WTC11 (cell line): ENCODE data around the gene LINC00237. TPM values are rescaled to one million over a fixed set of nuclear protein-coding genes. Genes with fewer than 3 reads are reported as not detected.
A peak's percentile ranks its signal among the peaks of the same experiment; 100 is the strongest.

Source experiments
- ATAC-seq: fragments of 200-7000 bp; cut with Tn5 transposase; 2 replicates; pipeline ENCODE4 v1.10.0; 2021; ENCODE audit warnings: mild to moderate bottlenecking, moderate library complexity
- CTCF ChIA-PET: fragments of 300-600 bp; sonication (Branson Sonifier 250); formaldehyde crosslinking; loops from one replicate; lab custom pipeline; 2021; ENCODE audit warnings: antibody characterized with exemption; lab: Charles Lee
- POLR2A ChIA-PET: fragments of 350-600 bp; sonication (Branson Sonifier 250); formaldehyde crosslinking; loops from one replicate; lab custom pipeline; 2021; ENCODE audit warnings: antibody characterized with exemption; lab: Charles Lee
- DNase-seq: peaks from one replicate; pipeline ENCODE4 v3.0.0; 2021; ENCODE audit warnings: low spot score
- H3K27ac Mint-ChIP-seq: 2 replicates; pipeline ENCODE4 v1.8.0; 2021; ENCODE audit warnings: mixed read lengths
- H3K27me3 Mint-ChIP-seq: 2 replicates; pipeline ENCODE4 v1.8.0; 2021; ENCODE audit warnings: low read depth, mild to moderate bottlenecking, moderate library complexity, mixed read lengths
- H3K36me3 Mint-ChIP-seq: 2 replicates; pipeline ENCODE4 v1.8.0; 2021; ENCODE audit warnings: mixed read lengths
- H3K4me1 Mint-ChIP-seq: 2 replicates; pipeline ENCODE4 v1.8.0; 2022; ENCODE audit warnings: mixed read lengths
- H3K4me3 Mint-ChIP-seq: 2 replicates; pipeline ENCODE4 v1.8.0; 2021; ENCODE audit warnings: mild to moderate bottlenecking, moderate library complexity, mixed read lengths
- H3K9me3 Mint-ChIP-seq: 2 replicates; pipeline ENCODE4 v1.8.0; 2021; ENCODE audit warnings: mixed read lengths
- CBFB ChIP-seq: sonication (generic); formaldehyde crosslinking; IDR thresholded peaks from 2 replicates; pipeline ENCODE4 v1.8.1; 2022; ENCODE audit warnings: mild to moderate bottlenecking, low read depth, missing genetic modification reagents
- CREB1 ChIP-seq: sonication (generic); formaldehyde crosslinking; IDR thresholded peaks from 2 replicates; pipeline ENCODE4 v1.8.0; 2023; ENCODE audit warnings: mild to moderate bottlenecking, missing genetic modification reagents
- GABPB1 ChIP-seq: sonication (generic); formaldehyde crosslinking; IDR thresholded peaks from 2 replicates; pipeline ENCODE4 v1.8.1; 2023; ENCODE audit warnings: mild to moderate bottlenecking, missing genetic modification reagents
- GRHL2 ChIP-seq: fragments of 250-450 bp; sonication (Bioruptor Pico); IDR thresholded peaks from 2 replicates; pipeline ENCODE4 v1.8.0; 2022; ENCODE audit warnings: mild to moderate bottlenecking, moderate library complexity; ENCODE audit not compliant: insufficient replicate concordance, severe bottlenecking
- HMGA2 ChIP-seq: fragments of 250-450 bp; sonication (Bioruptor Pico); IDR thresholded peaks from 2 replicates; pipeline ENCODE4 v1.4.0; 2021; ENCODE audit warnings: mild to moderate bottlenecking, moderate library complexity
- JAZF1 ChIP-seq: fragments of 250-450 bp; sonication (Bioruptor Pico); IDR thresholded peaks from 2 replicates; pipeline ENCODE4 v1.9.0; 2021; ENCODE audit warnings: moderate library complexity, mild to moderate bottlenecking, inconsistent platforms
- MXD4 ChIP-seq: fragments of 250-450 bp; sonication (Bioruptor Pico); IDR thresholded peaks from 2 replicates; pipeline ENCODE4 v1.8.0; 2021; ENCODE audit warnings: mild to moderate bottlenecking, moderate library complexity, borderline replicate concordance
- MYBL2 ChIP-seq: sonication (generic); formaldehyde crosslinking; IDR thresholded peaks from 2 replicates; pipeline ENCODE4 v1.8.1; 2023; ENCODE audit warnings: mild to moderate bottlenecking, moderate library complexity, missing genetic modification reagents
- PRRX2 ChIP-seq: fragments of 250-450 bp; sonication (Bioruptor Pico); IDR thresholded peaks from 2 replicates; pipeline ENCODE4 v1.8.0; 2021; ENCODE audit warnings: mild to moderate bottlenecking
- TCF7 ChIP-seq: sonication (generic); formaldehyde crosslinking; IDR thresholded peaks from 2 replicates; pipeline ENCODE4 v1.8.0; 2022; ENCODE audit warnings: mild to moderate bottlenecking, low read depth, missing genetic modification reagents, moderate library complexity
- total RNA-seq: library from RNA; stranded (reverse); gene quantifications from 3 replicates; pipeline ENCODE4 v1.2.3, GENCODE V29; 2021
- TF ChIP-seq, protein P1 (sequence below): sonication (generic); formaldehyde crosslinking; IDR thresholded peaks from 2 replicates; pipeline ENCODE4 v1.8.0; 2022; ENCODE audit warnings: missing genetic modification reagents
- TF ChIP-seq, protein P2 (sequence below): sonication (generic); formaldehyde crosslinking; IDR thresholded peaks from 2 replicates; pipeline ENCODE4 v1.8.0; 2022; ENCODE audit warnings: mild to moderate bottlenecking, missing genetic modification reagents
- TF ChIP-seq, protein P3 (sequence below): fragments of 200-600 bp; IDR thresholded peaks from 2 replicates; pipeline ENCODE4 v1.8.0; 2022; ENCODE audit warnings: antibody characterized with exemption
- TF ChIP-seq, protein P4 (sequence below): fragments of 250-450 bp; sonication (Bioruptor Pico); IDR thresholded peaks from 2 replicates; pipeline ENCODE4 v1.8.0; 2021; ENCODE audit warnings: mild to moderate bottlenecking
- TF ChIP-seq, protein P5 (sequence below): sonication (generic); formaldehyde crosslinking; IDR thresholded peaks from 2 replicates; pipeline ENCODE4 v1.8.1; 2023; ENCODE audit warnings: mild to moderate bottlenecking, missing genetic modification reagents, borderline replicate concordance
- TF ChIP-seq, protein P6 (sequence below): fragments of 250-450 bp; sonication (Bioruptor Pico); IDR thresholded peaks from 2 replicates; pipeline ENCODE4 v2.1.2; 2022; ENCODE audit warnings: mild to moderate bottlenecking, moderate library complexity

The LINC00237 gene
- total RNA-seq, 1 experiment from 2014 or later, result 3.1 TPM

DNA sequence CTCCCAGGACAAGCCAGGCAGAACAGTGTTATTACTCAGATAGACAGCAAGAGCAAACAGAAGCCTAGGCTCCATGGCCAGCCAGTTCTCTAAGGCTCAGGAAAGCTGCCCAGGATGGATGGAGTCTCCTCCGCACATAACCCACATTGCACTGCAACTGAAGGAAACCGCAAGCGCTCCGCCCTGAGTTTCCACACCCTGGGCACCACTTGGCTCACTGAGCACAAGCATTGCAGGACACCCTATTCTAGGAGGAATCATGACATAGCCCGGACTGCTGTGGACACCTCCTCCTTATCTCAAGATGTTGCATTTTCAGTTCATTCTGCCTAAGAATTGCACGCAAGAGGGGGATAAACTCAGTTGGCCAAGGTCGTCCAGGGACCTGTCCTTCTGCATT lies 42.9 kb downstream of the LINC00237 start (continued):
- TF ChIP-seq, protein P1, sequence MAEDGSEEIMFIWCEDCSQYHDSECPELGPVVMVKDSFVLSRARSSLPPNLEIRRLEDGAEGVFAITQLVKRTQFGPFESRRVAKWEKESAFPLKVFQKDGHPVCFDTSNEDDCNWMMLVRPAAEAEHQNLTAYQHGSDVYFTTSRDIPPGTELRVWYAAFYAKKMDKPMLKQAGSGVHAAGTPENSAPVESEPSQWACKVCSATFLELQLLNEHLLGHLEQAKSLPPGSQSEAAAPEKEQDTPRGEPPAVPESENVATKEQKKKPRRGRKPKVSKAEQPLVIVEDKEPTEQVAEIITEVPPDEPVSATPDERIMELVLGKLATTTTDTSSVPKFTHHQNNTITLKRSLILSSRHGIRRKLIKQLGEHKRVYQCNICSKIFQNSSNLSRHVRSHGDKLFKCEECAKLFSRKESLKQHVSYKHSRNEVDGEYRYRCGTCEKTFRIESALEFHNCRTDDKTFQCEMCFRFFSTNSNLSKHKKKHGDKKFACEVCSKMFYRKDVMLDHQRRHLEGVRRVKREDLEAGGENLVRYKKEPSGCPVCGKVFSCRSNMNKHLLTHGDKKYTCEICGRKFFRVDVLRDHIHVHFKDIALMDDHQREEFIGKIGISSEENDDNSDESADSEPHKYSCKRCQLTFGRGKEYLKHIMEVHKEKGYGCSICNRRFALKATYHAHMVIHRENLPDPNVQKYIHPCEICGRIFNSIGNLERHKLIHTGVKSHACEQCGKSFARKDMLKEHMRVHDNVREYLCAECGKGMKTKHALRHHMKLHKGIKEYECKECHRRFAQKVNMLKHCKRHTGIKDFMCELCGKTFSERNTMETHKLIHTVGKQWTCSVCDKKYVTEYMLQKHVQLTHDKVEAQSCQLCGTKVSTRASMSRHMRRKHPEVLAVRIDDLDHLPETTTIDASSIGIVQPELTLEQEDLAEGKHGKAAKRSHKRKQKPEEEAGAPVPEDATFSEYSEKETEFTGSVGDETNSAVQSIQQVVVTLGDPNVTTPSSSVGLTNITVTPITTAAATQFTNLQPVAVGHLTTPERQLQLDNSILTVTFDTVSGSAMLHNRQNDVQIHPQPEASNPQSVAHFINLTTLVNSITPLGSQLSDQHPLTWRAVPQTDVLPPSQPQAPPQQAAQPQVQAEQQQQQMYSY (CRISPR knock-in tag), result no peak
- TF ChIP-seq, protein P2, sequence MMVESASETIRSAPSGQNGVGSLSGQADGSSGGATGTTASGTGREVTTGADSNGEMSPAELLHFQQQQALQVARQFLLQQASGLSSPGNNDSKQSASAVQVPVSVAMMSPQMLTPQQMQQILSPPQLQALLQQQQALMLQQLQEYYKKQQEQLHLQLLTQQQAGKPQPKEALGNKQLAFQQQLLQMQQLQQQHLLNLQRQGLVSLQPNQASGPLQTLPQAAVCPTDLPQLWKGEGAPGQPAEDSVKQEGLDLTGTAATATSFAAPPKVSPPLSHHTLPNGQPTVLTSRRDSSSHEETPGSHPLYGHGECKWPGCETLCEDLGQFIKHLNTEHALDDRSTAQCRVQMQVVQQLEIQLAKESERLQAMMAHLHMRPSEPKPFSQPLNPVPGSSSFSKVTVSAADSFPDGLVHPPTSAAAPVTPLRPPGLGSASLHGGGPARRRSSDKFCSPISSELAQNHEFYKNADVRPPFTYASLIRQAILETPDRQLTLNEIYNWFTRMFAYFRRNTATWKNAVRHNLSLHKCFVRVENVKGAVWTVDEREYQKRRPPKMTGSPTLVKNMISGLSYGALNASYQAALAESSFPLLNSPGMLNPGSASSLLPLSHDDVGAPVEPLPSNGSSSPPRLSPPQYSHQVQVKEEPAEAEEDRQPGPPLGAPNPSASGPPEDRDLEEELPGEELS (CRISPR knock-in tag), result no peak
- TF ChIP-seq, protein P3, sequence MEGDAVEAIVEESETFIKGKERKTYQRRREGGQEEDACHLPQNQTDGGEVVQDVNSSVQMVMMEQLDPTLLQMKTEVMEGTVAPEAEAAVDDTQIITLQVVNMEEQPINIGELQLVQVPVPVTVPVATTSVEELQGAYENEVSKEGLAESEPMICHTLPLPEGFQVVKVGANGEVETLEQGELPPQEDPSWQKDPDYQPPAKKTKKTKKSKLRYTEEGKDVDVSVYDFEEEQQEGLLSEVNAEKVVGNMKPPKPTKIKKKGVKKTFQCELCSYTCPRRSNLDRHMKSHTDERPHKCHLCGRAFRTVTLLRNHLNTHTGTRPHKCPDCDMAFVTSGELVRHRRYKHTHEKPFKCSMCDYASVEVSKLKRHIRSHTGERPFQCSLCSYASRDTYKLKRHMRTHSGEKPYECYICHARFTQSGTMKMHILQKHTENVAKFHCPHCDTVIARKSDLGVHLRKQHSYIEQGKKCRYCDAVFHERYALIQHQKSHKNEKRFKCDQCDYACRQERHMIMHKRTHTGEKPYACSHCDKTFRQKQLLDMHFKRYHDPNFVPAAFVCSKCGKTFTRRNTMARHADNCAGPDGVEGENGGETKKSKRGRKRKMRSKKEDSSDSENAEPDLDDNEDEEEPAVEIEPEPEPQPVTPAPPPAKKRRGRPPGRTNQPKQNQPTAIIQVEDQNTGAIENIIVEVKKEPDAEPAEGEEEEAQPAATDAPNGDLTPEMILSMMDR, result no peak
- TF ChIP-seq CREB1 (no peak), CBFB (CRISPR knock-in tag) (no peak), GRHL2 (CRISPR knock-in tag) (no peak), PRRX2 (no peak), JAZF1 (CRISPR knock-in tag) (no peak), HMGA2 (CRISPR knock-in tag) (no peak)

DNA sequence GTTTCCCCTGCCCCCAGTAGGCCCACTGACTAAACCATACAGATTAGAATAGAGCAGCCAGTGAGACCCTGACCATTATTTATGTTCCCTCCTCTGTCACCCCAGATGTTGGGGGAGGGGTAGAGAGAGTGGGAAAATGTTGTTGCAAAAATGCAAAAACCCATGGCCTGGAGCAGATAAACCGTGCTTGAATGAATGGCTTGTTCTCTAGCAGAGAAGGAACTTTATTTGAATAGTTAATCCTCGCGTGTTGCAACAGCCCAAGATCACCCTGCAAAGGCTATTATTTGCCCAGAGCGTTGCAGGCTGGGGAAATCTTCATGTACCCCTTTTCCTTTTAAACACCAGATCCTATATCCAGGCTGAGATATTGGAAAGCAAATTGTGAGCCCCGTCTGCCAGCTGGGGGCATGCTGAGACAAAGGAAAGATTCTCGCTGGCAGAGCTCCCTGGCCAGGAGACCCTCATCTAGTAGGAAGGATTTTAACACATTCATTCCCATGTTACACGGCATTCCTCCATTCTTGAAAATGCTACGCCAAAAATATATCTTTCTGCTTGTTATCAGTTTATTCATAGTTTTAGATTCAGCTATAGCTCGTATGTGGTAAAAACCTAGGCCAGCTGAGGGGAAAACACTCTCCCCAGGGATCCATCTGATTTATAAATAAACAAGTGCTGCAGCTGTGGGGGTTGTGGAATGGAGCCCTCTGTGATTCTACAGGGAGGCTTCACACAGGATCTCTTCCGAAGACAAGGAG lies 53.0 kb downstream of the LINC00237 start:
- ATAC-seq (peak; percentile 55), DNase-seq (peak; percentile 36)
- CTCF ChIA-PET, result interaction anchor here (0.7 to 2.2 kb wide), 14 partner anchors 15 to 562 kb away, joined by 3 to 9 read pairs (median 4); no protein-coding TSS in a partner anchor
- Mint-ChIP-seq H3K27me3 (no peaks in the 10 kb centered on the region), H3K4me3 (peak overlapping the region; percentile 34), H3K9me3 (peaks cover 5% of the 10 kb centered on the region), H3K27ac (peak overlapping the region; percentile 77), H3K4me1 (peaks cover 23% of the 10 kb centered on the region), H3K36me3 (peaks cover 2% of the 10 kb centered on the region; the same call in 1 of the 2 replicates)
- POLR2A ChIA-PET, result no interaction called here
- TF ChIP-seq, protein P4, sequence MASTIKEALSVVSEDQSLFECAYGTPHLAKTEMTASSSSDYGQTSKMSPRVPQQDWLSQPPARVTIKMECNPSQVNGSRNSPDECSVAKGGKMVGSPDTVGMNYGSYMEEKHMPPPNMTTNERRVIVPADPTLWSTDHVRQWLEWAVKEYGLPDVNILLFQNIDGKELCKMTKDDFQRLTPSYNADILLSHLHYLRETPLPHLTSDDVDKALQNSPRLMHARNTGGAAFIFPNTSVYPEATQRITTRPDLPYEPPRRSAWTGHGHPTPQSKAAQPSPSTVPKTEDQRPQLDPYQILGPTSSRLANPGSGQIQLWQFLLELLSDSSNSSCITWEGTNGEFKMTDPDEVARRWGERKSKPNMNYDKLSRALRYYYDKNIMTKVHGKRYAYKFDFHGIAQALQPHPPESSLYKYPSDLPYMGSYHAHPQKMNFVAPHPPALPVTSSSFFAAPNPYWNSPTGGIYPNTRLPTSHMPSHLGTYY (CRISPR knock-in tag), result no peak
- no peak for TF ChIP-seq HMGA2 (CRISPR knock-in tag)
- peak; percentile 43 for TF ChIP-seq GABPB1 (CRISPR knock-in tag)
- TF ChIP-seq TCF7 (CRISPR knock-in tag), result no peak
- no peak for TF ChIP-seq MXD4 (CRISPR knock-in tag)
- no peak for TF ChIP-seq CBFB (CRISPR knock-in tag)

DNA sequence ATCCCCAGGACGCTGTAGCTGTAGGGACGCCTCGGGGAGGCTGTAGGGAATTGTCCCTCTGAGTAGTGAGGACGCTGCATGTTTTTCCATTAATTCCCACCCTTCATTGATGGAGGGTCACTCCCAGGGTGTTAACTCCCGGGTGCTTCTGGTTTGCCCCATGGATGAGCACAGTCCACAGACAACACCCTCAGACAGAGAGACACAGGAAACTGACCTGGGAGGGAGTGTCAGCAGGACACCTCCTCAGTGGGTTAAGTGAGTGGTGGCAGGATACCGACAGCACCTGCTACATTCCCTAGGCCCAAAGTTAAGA lies 53.5 kb downstream of the LINC00237 start:
- Mint-ChIP-seq H3K27me3 (no peaks in the 10 kb centered on the region), H3K4me1 (peaks cover 23% of the 10 kb centered on the region), H3K36me3 (no peaks in the 10 kb centered on the region), H3K27ac (no peak overlapping the region), H3K9me3 (no peaks in the 10 kb centered on the region), H3K4me3 (0 out of 2 replicates have a peak overlapping the region, but pooled peaks have one; percentile 34)
- DNase-seq (no peak), ATAC-seq (peak; percentile 29)
- ChIA-PET CTCF (interaction anchor here (0.5 to 1.6 kb wide), 9 partner anchors 25 to 452 kb away, joined by 3 to 9 read pairs (median 3); no protein-coding TSS in a partner anchor), POLR2A (no interaction called here)
- TF ChIP-seq, protein P5, sequence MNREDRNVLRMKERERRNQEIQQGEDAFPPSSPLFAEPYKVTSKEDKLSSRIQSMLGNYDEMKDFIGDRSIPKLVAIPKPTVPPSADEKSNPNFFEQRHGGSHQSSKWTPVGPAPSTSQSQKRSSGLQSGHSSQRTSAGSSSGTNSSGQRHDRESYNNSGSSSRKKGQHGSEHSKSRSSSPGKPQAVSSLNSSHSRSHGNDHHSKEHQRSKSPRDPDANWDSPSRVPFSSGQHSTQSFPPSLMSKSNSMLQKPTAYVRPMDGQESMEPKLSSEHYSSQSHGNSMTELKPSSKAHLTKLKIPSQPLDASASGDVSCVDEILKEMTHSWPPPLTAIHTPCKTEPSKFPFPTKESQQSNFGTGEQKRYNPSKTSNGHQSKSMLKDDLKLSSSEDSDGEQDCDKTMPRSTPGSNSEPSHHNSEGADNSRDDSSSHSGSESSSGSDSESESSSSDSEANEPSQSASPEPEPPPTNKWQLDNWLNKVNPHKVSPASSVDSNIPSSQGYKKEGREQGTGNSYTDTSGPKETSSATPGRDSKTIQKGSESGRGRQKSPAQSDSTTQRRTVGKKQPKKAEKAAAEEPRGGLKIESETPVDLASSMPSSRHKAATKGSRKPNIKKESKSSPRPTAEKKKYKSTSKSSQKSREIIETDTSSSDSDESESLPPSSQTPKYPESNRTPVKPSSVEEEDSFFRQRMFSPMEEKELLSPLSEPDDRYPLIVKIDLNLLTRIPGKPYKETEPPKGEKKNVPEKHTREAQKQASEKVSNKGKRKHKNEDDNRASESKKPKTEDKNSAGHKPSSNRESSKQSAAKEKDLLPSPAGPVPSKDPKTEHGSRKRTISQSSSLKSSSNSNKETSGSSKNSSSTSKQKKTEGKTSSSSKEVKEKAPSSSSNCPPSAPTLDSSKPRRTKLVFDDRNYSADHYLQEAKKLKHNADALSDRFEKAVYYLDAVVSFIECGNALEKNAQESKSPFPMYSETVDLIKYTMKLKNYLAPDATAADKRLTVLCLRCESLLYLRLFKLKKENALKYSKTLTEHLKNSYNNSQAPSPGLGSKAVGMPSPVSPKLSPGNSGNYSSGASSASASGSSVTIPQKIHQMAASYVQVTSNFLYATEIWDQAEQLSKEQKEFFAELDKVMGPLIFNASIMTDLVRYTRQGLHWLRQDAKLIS (CRISPR knock-in tag), result no peak
- TF ChIP-seq, protein P6, sequence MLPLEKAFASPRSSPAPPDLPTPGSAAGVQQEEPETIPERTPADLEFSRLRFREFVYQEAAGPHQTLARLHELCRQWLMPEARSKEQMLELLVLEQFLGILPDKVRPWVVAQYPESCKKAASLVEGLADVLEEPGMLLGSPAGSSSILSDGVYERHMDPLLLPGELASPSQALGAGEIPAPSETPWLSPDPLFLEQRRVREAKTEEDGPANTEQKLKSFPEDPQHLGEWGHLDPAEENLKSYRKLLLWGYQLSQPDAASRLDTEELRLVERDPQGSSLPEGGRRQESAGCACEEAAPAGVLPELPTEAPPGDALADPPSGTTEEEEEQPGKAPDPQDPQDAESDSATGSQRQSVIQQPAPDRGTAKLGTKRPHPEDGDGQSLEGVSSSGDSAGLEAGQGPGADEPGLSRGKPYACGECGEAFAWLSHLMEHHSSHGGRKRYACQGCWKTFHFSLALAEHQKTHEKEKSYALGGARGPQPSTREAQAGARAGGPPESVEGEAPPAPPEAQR (CRISPR knock-in tag), result no peak
- no peak for TF ChIP-seq MYBL2 (CRISPR knock-in tag)
